ENCODE results near the gene NRGN.

DNA sequence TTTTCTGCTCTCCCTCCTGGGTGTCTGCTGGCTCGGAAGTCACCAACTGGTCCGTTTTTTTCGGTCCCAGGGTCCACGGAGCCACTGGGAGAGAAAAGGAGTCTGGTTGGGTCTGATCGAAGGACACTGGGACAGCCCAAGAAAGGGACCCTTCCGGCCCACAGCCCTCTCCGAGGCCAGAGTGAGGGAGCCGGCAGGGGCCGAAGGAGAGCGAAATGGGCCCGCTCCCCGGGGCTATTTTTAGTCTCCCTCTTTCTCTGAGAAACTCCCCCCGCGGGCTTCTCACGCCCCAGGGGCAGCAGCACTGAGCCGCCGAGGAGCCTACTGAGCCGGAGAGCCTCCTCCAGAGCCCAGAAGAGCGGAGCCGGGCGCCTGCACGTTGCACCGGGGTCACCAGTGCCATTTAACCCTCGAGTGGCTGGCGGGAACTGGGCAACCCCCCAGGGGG is 20.5 kb downstream of the NRGN start:
- TF ChIP-seq CTCF (IDR thresholded peaks at IDR 0.05) = no peak
- TF ChIP-seq TP53 (CRISPR knock-in tag; IDR thresholded peaks at IDR 0.05) = no peak
- TF ChIP-seq, protein P1, sequence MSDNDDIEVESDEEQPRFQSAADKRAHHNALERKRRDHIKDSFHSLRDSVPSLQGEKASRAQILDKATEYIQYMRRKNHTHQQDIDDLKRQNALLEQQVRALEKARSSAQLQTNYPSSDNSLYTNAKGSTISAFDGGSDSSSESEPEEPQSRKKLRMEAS (CRISPR knock-in tag; IDR thresholded peaks at IDR 0.05) = no peak
- TF ChIP-seq NFE2L1 (CRISPR knock-in tag; IDR thresholded peaks at IDR 0.05) = no peak
- TF ChIP-seq, protein P2, sequence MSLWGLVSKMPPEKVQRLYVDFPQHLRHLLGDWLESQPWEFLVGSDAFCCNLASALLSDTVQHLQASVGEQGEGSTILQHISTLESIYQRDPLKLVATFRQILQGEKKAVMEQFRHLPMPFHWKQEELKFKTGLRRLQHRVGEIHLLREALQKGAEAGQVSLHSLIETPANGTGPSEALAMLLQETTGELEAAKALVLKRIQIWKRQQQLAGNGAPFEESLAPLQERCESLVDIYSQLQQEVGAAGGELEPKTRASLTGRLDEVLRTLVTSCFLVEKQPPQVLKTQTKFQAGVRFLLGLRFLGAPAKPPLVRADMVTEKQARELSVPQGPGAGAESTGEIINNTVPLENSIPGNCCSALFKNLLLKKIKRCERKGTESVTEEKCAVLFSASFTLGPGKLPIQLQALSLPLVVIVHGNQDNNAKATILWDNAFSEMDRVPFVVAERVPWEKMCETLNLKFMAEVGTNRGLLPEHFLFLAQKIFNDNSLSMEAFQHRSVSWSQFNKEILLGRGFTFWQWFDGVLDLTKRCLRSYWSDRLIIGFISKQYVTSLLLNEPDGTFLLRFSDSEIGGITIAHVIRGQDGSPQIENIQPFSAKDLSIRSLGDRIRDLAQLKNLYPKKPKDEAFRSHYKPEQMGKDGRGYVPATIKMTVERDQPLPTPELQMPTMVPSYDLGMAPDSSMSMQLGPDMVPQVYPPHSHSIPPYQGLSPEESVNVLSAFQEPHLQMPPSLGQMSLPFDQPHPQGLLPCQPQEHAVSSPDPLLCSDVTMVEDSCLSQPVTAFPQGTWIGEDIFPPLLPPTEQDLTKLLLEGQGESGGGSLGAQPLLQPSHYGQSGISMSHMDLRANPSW (CRISPR knock-in tag; conservative IDR thresholded peaks at IDR 0.05; ENCODE audit: low read depth) = no peak
